Endodermal cell (in vitro differentiated cells): ENCODE measurements around the gene DYNLT3. TPM values are rescaled to one million over a fixed set of nuclear protein-coding genes. Genes with fewer than 3 reads are reported as not detected.

Source experiments
- DNase-seq: peaks from one replicate; pipeline ENCODE4 v3.0.0-alpha.2; 2017
- H3K27ac ChIP-seq: 2 replicates; pipeline ENCODE4 v1.5.1; 2013; ENCODE audit warnings: mild to moderate bottlenecking, low read depth, low read length, moderate library complexity
- H3K27me3 ChIP-seq: 2 replicates; pipeline ENCODE4 v1.6.1; 2013; ENCODE audit warnings: mild to moderate bottlenecking, low read length, moderate library complexity; ENCODE audit not compliant: insufficient read depth, control insufficient read depth, poor library complexity, severe bottlenecking
- H3K36me3 ChIP-seq: 2 replicates; pipeline ENCODE4 v1.7.0; 2013; ENCODE audit warnings: mild to moderate bottlenecking, low read length, moderate library complexity; ENCODE audit not compliant: control insufficient read depth, insufficient read depth
- H3K4me1 ChIP-seq: one replicate; pipeline ENCODE4 v1.7.0; 2013; ENCODE audit warnings: low read length; ENCODE audit not compliant: control insufficient read depth, insufficient read depth
- H3K4me3 ChIP-seq: 2 replicates; pipeline ENCODE4 v1.5.1; 2013; ENCODE audit warnings: mild to moderate bottlenecking, low read length, moderate library complexity
- H3K9ac ChIP-seq: 2 replicates; pipeline ENCODE4 v1.6.1; 2013; ENCODE audit warnings: mild to moderate bottlenecking, low read length, moderate library complexity; ENCODE audit not compliant: poor library complexity, severe bottlenecking; ENCODE audit errors: extremely low read depth
- H3K9me3 ChIP-seq: 2 replicates; pipeline ENCODE4 v1.6.1; 2013; ENCODE audit warnings: mild to moderate bottlenecking, low read length, moderate library complexity; ENCODE audit not compliant: control insufficient read depth
- H3K27ac Mint-ChIP-seq: 2 replicates; pipeline ENCODE4 v1.8.0; 2020; ENCODE audit warnings: mixed read lengths
- H3K27me3 Mint-ChIP-seq: 2 replicates; pipeline ENCODE4 v1.8.0; 2021; ENCODE audit warnings: mild to moderate bottlenecking, mixed read lengths; ENCODE audit not compliant: insufficient read depth
- H3K36me3 Mint-ChIP-seq: 2 replicates; pipeline ENCODE4 v1.8.0; 2020; ENCODE audit warnings: low read depth, mixed read lengths
- H3K4me1 Mint-ChIP-seq: 2 replicates; pipeline ENCODE4 v1.8.0; 2020; ENCODE audit warnings: mixed read lengths
- H3K4me3 Mint-ChIP-seq: 2 replicates; pipeline ENCODE4 v1.8.0; 2020; ENCODE audit warnings: mild to moderate bottlenecking, moderate library complexity, mixed read lengths
- H3K9me3 Mint-ChIP-seq: 2 replicates; pipeline ENCODE4 v1.8.0; 2020; ENCODE audit warnings: mild to moderate bottlenecking, mixed read lengths
- CTCF ChIP-seq: fragments of 200-600 bp; sonication (generic); conservative IDR thresholded peaks from 2 replicates; pipeline ENCODE4 v1.5.0; 2021; ENCODE audit warnings: antibody characterized with exemption, mild to moderate bottlenecking
- WGBS, 2 experiments: methylation state at CpG; one replicate each; pipeline versions ENCODE4 v1.1.5 to v1.1.7; 2013; ENCODE audit warnings: missing lambda C conversion rate in 2 of 2, mixed read lengths in 1 of 2; ENCODE audit not compliant: insufficient coverage in 1 of 2, insufficient read length in 1 of 2; 5-methylcytosine and 5-hydroxymethylcytosine counted together
- long read RNA-seq, 4 experiments: library from polyadenylated mRNA in 2 of 4; library from RNA in 1 of 4; library from capped mRNA in 1 of 4; stranded (forward) in 3 of 4; unstranded in 1 of 4; transcript quantifications; one replicate each; pipeline ENCODE4 v2.0.0, GENCODE V29; 2020 to 2021; ENCODE audit warnings: inconsistent platforms in 1 of 4
- polyA plus RNA-seq, 2 experiments: library from polyadenylated mRNA; stranded (reverse); fragments of 50-300 nt; gene quantifications; one replicate each; pipeline ENCODE4 v1.2.3, GENCODE V29; 2013
- total RNA-seq, 2 donors: library from RNA; stranded (reverse); fragmentation: NEBNext Ultra II Directional in 1 of 2; extraction: Animal tissue kit (Norgen Biotek cat#: 25700) in 1 of 2; gene quantifications; 2 replicates in 1 of 2; 3 replicates in 1 of 2; pipeline ENCODE4 v1.2.1, GENCODE V29; 2021

Gene DYNLT3
- total RNA-seq: 10 to 100 TPM; 14.3 to 15.4 TPM
- polyA plus RNA-seq (2013, experiment 1 of 2): 8.7 TPM
- 9.3 TPM for polyA plus RNA-seq (2013, experiment 2 of 2)
- long read RNA-seq, experiment 1, partial matches to known transcripts: 0 of 8 reads
- long read RNA-seq, experiment 1, other reads (novel, unspliced or antisense): 4 of 8 reads
- long read RNA-seq, experiment 2, transcript DYNLT3-201 (5 exons, 2,217 nt): major isoform, 16 of 19 reads
- long read RNA-seq, experiment 2, partial matches to known transcripts: 0 of 19 reads
- long read RNA-seq, experiment 2, other reads (novel, unspliced or antisense): 2 of 19 reads
- long read RNA-seq, experiment 3, transcript DYNLT3-203 (5 exons, 719 nt): minor isoform, 6 of 83 reads
- long read RNA-seq, experiment 3, transcript DYNLT3-201 (5 exons, 2,217 nt): major isoform, 71 of 83 reads
- long read RNA-seq, experiment 3, partial matches to known transcripts: 2 of 83 reads
- long read RNA-seq, experiment 3, other reads (novel, unspliced or antisense): 4 of 83 reads
- long read RNA-seq, experiment 4, transcript DYNLT3-201 (5 exons, 2,217 nt): major isoform, 18 of 22 reads
- long read RNA-seq, experiment 4, partial matches to known transcripts: 2 of 22 reads
- long read RNA-seq, experiment 4, other reads (novel, unspliced or antisense): 1 of 22 reads

GRCh38 chrX:37846934-37847732, at the start of gene DYNLT3:
DYNLT3 (minus strand) TSS chrX:37847571; CDS start chrX:37847510, 61 bp downstream.
- H3K4me1 Mint-ChIP-seq: peaks cover 1% of the 10 kb centered on the region
- 0 to 3% methylated on average over 3 to 63 of the region's 67 CpGs for WGBS, 2 experiments
- Histone ChIP-seq H3K27me3 (peaks cover 35% of the 10 kb centered on the region), H3K36me3 (no peaks in the 10 kb centered on the region), H3K4me1 (no peaks in the 10 kb centered on the region), H3K9ac (no peak within 1 kb of the TSS), H3K9me3 (no peaks in the 10 kb centered on the region), H3K4me3 (peak within 1 kb of the TSS; percentile 77), H3K27ac (no peak within 1 kb of the TSS)
- H3K27me3 Mint-ChIP-seq: peaks cover 18% of the 10 kb centered on the region
- peak within 1 kb of the TSS; percentile 58 for H3K4me3 Mint-ChIP-seq
- TF ChIP-seq CTCF: no peak
- H3K27ac Mint-ChIP-seq: peak within 1 kb of the TSS; percentile 77
- H3K9me3 Mint-ChIP-seq: peaks cover 38% of the 10 kb centered on the region
- DNase-seq: peak; percentile 90
- no peaks in the 10 kb centered on the region for H3K36me3 Mint-ChIP-seq

- H3K27ac Mint-ChIP-seq: no peak overlapping the region
- H3K27me3 ChIP-seq: no peaks in the 10 kb centered on the region
- no peak for DNase-seq
- H3K4me3 Mint-ChIP-seq: no peak overlapping the region
- no peaks in the 10 kb centered on the region for H3K36me3 Mint-ChIP-seq
- peaks cover 27% of the 10 kb centered on the region for H3K9me3 Mint-ChIP-seq
- H3K36me3 ChIP-seq: no peaks in the 10 kb centered on the region
- no peak overlapping the region for H3K27ac ChIP-seq
- WGBS, 2 experiments: 46% methylated on average over 1 of the region's 1 CpG; no CpG with 5 or more reads in 1 of the 2 experiments
- no peak overlapping the region for H3K4me3 ChIP-seq
- no peak overlapping the region for H3K9ac ChIP-seq
- H3K4me1 Mint-ChIP-seq: peaks cover 7% of the 10 kb centered on the region
- H3K27me3 Mint-ChIP-seq: no peaks in the 10 kb centered on the region
- H3K4me1 ChIP-seq: no peaks in the 10 kb centered on the region
- no peaks in the 10 kb centered on the region for H3K9me3 ChIP-seq
- TF ChIP-seq CTCF: no peak
Observed at GRCh38 chrX:37896511-37896890, 49.1 kb upstream of the DYNLT3 start.

GRCh38 chrX:37895795-37896510, 48.6 kb upstream of the DYNLT3 start:
- peaks cover 25% of the 10 kb centered on the region for H3K9me3 Mint-ChIP-seq
- no peak overlapping the region for H3K4me3 ChIP-seq
- TF ChIP-seq CTCF: no peak
- no peaks in the 10 kb centered on the region for H3K4me1 ChIP-seq
- no peak overlapping the region for H3K27ac ChIP-seq
- H3K27ac Mint-ChIP-seq: no peak overlapping the region
- no peak for DNase-seq
- no peaks in the 10 kb centered on the region for H3K27me3 Mint-ChIP-seq
- no peak overlapping the region for H3K9ac ChIP-seq
- H3K4me1 Mint-ChIP-seq: peaks cover 7% of the 10 kb centered on the region
- H3K9me3 ChIP-seq: no peaks in the 10 kb centered on the region
- H3K27me3 ChIP-seq: no peaks in the 10 kb centered on the region
- no peaks in the 10 kb centered on the region for H3K36me3 ChIP-seq
- no peak overlapping the region for H3K4me3 Mint-ChIP-seq
- H3K36me3 Mint-ChIP-seq: no peaks in the 10 kb centered on the region
